NCI-H2227 (cell line): ENCODE data around the gene ZNF780A.
"Not testable (repeated sequence)": the region's sequence is repeated elsewhere in the genome, so short reads cannot be mapped to it uniquely, and the experiment has no call there.

ENCODE experiments used
- DNase-seq: peaks from one replicate; lab custom pipeline; 2025; ENCODE audit not compliant: unreplicated experiment; lab: John Stamatoyannopoulos, UW

ZNF780A gene

GRCh38 chr19:40088299-40089047, 2.3 kb downstream of the ZNF780A start:
- DNase-seq: no peak

DNA sequence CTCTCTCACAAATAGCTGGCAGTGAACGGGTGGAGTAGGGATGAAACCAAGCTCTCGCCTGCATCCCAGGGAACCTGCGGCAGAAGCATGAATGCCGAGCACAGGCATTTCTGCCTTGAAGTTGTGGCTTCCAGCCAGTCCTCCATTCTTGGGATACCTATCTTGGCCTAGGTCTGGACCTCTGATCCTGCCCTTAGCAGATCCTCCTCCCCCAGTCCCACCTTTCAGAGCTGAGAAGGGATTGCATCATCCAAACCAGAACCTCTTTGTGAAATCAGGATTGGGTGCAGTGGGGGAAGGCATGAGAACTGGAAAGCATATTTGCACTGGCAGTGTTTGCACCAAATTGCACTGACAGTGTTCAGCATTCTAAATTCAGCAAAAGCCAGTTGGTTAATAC, 5.8 kb downstream of the ZNF780A start:
- DNase-seq: no peak

- DNase-seq: no peak
These were observed 9.3 kb downstream of the ZNF780A start for GRCh38 chr19:40081411-40081810.

DNA sequence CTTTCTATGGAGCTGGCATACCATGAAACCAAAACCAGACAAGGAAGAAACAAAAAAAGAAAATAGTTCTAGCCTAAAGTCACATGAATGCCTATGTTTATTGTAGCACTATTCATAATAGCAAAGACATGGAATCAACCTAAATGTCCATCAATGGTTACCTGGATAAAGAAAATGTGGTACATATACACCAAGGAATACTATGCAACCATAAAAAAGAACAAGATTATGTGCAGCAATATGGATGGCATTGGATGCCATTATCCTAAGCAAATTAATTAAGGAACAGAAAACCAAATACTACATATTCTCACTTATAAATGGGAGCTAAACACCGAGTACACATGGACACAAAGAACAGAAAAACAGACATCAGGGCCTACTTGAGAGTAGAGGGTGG, 10.5 kb downstream of the ZNF780A start:
- no peak for DNase-seq

DNA sequence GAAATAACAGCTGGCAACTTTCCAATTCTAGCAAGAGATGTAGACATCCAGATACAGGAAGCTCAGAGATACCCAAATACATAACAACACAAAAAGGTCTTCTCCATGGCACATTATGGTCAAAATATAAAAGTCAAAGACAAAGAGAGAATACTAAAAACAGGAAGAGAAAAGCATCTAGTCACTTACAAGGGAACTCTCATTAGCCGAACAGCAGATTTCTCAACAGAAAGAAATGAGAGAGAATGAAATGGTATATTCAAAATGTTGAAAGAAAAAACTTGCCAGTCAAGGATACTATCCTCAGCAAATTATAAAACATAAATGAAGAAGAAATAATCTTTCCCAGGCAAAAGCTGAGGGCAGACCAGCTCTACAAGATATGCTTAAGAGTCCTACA, 12.4 kb downstream of the ZNF780A start:
- no peak for DNase-seq

DNA sequence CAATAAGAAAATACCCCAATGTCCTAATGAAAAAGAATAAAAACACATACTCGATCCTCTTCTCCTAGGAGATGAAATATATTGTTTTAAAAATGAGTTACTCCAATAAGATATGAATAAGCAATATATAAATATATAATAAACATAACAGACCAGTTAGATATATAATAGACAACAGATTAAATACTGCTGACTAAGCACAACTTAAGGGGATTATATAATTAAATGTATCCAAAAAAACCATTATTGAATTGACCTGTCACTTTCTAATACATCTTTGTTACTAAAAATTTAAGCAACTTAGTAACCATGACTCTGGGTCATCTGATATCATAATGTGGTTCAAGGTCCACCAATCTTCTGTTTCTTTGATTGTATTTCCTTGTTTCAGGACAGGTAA, 20.7 kb downstream of the ZNF780A start:
- DNase-seq: no peak

DNA sequence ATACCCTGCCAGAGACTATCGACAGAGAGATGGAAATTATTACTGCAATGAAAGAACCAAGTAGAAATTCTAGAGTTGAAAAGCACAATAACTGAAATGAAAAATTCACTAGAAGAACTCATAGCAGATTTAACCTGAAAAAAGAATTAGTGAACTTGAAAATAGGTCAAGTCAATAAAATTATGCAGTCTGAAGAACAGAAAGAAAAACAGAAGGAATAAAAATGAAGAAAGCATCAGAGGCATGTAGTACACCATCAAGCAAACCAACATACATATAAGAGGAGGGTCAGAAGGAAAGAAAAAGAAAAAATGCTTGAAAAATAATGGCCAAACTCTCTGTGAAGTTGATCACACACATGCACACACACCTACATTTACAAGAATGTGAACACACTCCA, 31.1 kb downstream of the ZNF780A start:
- no peak for DNase-seq

DNA sequence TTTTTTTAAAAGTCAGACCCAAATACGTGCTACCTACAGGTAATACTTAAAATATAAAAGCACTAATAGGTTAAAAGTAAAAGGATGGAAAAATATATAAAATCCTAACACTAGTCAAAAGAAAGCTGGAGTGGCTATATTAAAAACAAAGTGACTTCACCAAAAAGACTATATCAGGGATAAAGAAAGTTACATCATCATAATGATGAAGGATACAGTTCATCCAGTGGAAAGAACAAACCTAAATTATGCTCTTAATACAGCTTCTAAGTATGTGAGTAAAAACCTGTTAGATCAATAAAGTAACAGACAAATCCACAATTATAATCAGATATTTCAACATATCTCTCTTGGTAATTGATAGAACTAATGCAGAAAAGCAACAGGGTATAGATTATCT, 33.6 kb downstream of the ZNF780A start:
- no peak for DNase-seq

DNA sequence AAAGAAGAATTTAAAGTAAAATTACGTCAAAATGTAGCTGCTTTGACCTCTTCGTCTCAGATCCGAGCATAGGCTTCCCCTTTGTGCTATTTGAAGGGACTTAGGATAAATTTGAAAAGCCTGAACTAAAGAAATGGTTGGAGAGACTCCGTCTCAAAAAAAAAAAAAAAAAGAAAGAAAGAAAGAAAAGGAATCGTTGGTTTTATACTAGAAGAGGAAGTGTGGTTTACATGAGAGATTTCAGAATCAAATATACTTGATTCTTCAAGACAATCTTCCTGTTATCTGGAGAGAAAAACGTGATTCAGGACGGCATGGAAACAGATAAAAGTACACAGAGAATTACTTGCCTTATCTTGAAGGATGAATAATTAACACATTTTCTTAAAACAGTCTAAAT, 34.2 kb downstream of the ZNF780A start:
- no peak for DNase-seq

- peak; percentile 91 for DNase-seq
These were observed 34.8 kb downstream of the ZNF780A start, which contains the start of gene ZNF780B for GRCh38 chr19:40055832-40056504. TSS of gene ZNF780B (minus strand) at chr19:40056231. CDS start at chr19:40050332, 5,899 bp downstream.

DNA sequence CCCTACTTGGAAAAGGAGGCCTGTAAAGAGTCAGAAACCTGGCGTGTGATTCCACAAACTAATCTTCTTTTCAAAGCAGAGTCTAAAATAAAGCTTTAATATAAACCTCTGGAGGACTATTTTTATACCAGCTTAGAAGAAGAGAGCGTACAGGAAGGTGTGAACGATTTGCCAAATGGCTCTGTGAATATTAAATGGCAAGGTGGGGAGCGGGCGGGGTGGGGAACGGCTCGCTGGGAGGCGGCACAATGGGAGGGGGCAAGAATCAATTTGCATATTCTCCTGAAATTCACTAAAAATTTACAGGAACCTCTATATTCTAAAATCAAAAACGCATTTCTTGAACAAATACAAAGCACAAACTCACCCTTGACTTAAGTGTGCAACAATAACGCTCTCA, 35.7 kb downstream of the ZNF780A start:
- DNase-seq: no peak

GRCh38 chr19:40054632-40055031, 36.1 kb downstream of the ZNF780A start:
- no peak for DNase-seq

- DNase-seq: no peak
These were observed 37.3 kb downstream of the ZNF780A start for GRCh38 chr19:40053491-40053890.

DNA sequence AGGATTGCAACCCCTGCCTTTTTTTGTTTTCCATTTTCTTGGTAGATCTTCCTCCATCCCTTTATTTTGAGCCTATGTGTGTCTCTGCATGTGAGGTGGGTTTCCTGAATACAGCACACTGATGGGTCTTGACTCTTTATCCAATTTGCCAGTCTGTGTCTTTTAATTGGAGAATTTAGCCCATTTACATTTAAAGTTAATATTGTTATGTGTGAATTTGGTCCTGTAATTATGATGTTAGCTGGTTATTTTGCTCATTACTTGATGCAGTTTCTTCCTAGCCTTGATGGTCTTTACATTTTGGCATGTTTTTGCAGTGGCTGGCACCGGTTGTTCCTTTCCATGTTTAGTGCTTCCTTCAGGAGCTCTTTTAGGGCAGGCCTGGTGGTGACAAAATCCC, 49.0 kb downstream of the ZNF780A start:
- not testable (repeated sequence) for DNase-seq

GRCh38 chr19:40038047-40038446, 52.7 kb downstream of the ZNF780A start:
- not testable (repeated sequence) for DNase-seq

- no peak for DNase-seq
These were observed 54.7 kb downstream of the ZNF780A start for GRCh38 chr19:40035996-40036395.

DNA sequence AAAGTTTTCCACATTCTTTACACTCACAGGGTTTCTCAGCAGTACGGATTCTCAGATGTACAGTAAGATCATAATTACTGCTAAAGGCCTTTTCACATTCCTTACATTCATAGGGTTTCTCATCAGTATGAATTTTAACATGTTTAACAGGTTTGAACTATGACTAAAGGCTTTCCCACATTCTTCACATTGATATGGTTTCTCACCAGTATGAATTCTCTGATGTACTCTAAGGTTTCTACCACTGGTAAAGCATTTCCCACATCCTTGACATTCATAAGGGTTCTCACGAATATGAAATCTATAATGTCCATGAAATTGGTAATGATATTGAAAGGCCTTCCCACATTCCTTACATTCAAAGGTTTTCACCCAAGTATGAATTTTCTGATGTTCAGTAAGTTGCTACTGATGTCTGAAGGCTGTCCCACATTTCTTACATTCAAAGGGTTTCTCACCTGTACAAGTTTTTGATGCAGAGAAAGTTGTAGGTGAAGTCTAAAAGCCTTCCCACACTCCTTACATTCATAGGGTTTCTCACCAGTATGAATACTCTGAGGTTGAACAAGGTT, 56.7 kb downstream of the ZNF780A start:
- no peak for DNase-seq

- no peak for DNase-seq
These were observed 64.2 kb downstream of the ZNF780A start for GRCh38 chr19:40026597-40026970.

DNA sequence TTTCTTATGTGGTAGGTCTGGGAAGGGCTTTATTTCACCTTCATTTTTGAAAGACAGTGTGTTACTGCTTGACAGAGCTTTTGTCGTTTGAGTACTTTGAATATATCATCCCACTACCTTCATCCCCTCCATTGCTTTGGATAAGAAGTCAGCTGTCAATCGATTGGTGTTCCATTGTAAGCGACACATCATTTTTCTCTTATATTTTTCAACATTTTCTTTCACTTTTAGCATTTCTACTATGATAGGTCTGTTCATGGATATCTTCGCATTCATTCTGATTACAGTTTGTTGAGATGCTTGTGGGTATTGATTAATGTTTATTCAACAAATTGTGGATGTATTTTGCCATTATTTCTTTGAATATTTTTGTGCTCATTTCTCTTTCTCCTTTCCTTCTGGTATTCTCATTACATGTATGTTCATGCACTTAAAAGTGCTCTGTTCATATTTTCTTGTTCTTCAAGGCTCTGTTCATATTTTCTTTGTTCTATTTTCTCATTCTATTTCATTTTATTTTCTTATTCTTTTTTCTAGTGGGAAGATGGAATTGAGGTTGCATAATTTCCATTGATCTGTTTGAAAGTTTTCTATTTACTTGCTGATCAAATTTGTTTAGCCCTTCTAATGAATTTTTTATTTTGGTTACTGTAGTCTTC, 64.7 kb downstream of the ZNF780A start:
- DNase-seq: no peak

DNA sequence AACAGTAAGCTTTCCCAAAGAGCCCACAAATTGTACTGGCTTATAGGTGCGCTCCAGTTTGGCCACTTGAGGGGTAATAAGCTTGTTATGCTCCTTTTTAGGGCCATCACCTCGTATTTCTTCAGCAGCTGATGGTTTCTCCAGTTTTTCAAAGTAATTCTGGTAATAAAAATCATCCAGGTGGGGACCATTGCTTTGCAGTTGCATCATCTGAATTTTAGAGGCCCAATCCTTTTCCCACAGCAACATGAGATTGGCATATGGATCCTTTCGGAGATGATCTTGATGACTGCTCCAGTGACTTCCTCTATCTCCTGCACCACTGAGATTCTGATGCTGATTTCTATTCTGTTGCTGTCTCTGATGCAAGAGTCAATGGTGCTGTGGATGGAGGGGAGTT, 66.8 kb downstream of the ZNF780A start:
- DNase-seq: no peak
